Melanocyte of skin (primary cell): ENCODE data around the gene ASB15. TPM values are rescaled to one million over a fixed set of nuclear protein-coding genes. Genes with fewer than 3 reads are reported as not detected.

Experiments used
- total RNA-seq, 2 donors: library from RNA; depleted of rRNA; stranded (reverse); fragments of >200 nt; gene quantifications; 2 replicates each; pipeline ENCODE4 v1.2.3, GENCODE V29; 2012

The ASB15 gene
- not detected for total RNA-seq

DNA sequence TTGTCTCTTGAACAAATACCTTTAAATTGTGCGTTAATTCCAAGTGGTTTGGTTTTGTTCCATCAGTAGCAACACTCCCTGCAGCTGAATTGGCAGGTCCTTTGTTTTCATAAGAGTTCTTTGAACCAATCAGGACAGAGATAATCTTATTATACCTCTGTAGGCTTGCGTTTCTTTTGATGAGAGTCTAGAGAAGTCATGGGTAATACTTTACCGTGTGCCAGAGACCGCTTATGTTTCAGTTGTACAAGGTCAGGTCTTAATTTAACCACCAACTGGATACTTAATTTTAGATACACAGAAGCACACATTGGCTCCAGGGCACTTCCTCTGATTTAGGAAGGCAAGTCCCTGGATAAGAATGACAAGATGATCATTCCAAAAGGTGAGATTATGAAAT is at the start of gene ASB15:
Gene ASB15, plus strand, starts transcription at position 292 of the 400 bp plus-strand sequence. CDS start 12,682 bp downstream, outside the sequence.

GRCh38 chr7:123557398-123558288 is 44.0 kb upstream of the ASB15 start, which contains the start of gene NDUFA5:
Gene NDUFA5 (minus strand): TSS chr7:123557818. CDS start chr7:123557795, 23 bp downstream.

DNA sequence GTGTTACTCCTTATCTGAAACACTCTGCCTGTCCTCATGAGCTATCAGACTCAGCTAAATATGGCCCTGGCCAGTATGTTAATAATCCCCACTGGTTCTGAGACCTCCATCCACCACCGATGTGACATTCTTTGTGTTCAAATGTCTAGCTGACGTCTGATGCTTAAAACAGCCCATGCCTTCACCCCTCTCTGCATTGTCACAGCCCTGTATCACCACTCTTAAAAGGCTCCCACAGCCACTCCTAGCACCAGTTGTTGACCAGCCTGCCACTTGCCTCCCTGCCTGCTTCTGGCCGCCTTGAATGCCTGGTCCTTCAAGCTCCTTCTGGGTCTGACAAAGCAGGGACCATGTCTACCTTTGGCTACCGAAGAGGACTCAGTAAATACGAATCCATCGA is 54.0 kb downstream of the ASB15 start, which contains the start of gene LMOD2:
Gene LMOD2, plus strand, starts transcription at position 253 of the 400 bp plus-strand sequence. Its CDS starts 98 bp downstream, at position 351.

Other genes starting within 250 kb of the ASB15 start
- under 1 TPM; under 0.01 TPM for gene IQUB, start 67.2 kb upstream of the ASB15 start, total RNA-seq
- 10 to 100 TPM; 30.3 to 30.6 TPM for gene NDUFA5, start 44.0 kb upstream of the ASB15 start, total RNA-seq
- not detected for gene LMOD2, start 54.0 kb downstream of the ASB15 start, total RNA-seq
- 10 to 100 TPM; 14.8 to 16.3 TPM for gene WASL, start 147.2 kb downstream of the ASB15 start, total RNA-seq
- gene HYAL4, start 243.3 kb downstream of the ASB15 start, total RNA-seq, result not detected